CD4-positive, alpha-beta T cell treated with Interleukin-15 for 1 hour (primary cell): Measurements from ENCODE around the gene DLG2.
"Not testable (repeated sequence)": the region's sequence is repeated elsewhere in the genome, so short reads cannot be mapped to it uniquely, and the experiment has no call there.

ENCODE experiments used
- DNase-seq: peaks from one replicate; pipeline ENCODE4 v3.0.0-alpha.2; 2020

DLG2 gene

GRCh38 chr11:84884836-84885235 is 742.3 kb downstream of the DLG2 start:
- DNase-seq = no peak

GRCh38 chr11:84882056-84882455 is 745.1 kb downstream of the DLG2 start:
- DNase-seq = no peak

- no peak for DNase-seq
Measured at GRCh38 chr11:84871116-84871515, 756.0 kb downstream of the DLG2 start.

- DNase-seq = no peak
Measured at GRCh38 chr11:84870486-84870885, 756.7 kb downstream of the DLG2 start.

GRCh38 chr11:84866922-84867321 is 760.2 kb downstream of the DLG2 start:
- DNase-seq = no peak

- DNase-seq = no peak
Measured at GRCh38 chr11:84865791-84866535, 761.2 kb downstream of the DLG2 start.

- DNase-seq = no peak
Measured at GRCh38 chr11:84865257-84865656, 761.9 kb downstream of the DLG2 start.

GRCh38 chr11:84857746-84858145 is 769.4 kb downstream of the DLG2 start:
- no peak for DNase-seq

GRCh38 chr11:84855508-84856245 is 771.5 kb downstream of the DLG2 start:
- no peak for DNase-seq

- DNase-seq = no peak
Measured at GRCh38 chr11:84854498-84854880, 772.7 kb downstream of the DLG2 start.

GRCh38 chr11:84853841-84854497 is 773.2 kb downstream of the DLG2 start:
- DNase-seq = no peak

- DNase-seq = no peak
Measured at GRCh38 chr11:84847842-84848241, 779.3 kb downstream of the DLG2 start.

GRCh38 chr11:84840201-84840600 is 786.9 kb downstream of the DLG2 start:
- not testable (repeated sequence) for DNase-seq

GRCh38 chr11:84837402-84838069 is 789.6 kb downstream of the DLG2 start:
- no peak for DNase-seq

GRCh38 chr11:84836371-84836770 is 790.8 kb downstream of the DLG2 start:
- no peak for DNase-seq

GRCh38 chr11:84833488-84834088 is 793.6 kb downstream of the DLG2 start:
- no peak for DNase-seq

- DNase-seq = no peak
Measured at GRCh38 chr11:84830372-84830771, 796.8 kb downstream of the DLG2 start.

- DNase-seq = no peak
Measured at GRCh38 chr11:84829162-84829561, 798.0 kb downstream of the DLG2 start.

GRCh38 chr11:84828616-84829015 is 798.5 kb downstream of the DLG2 start:
- DNase-seq = no peak

GRCh38 chr11:84825106-84825660 is 802.0 kb downstream of the DLG2 start:
- no peak for DNase-seq

GRCh38 chr11:84824624-84825023 is 802.5 kb downstream of the DLG2 start:
- DNase-seq = no peak

- no peak for DNase-seq
Measured at GRCh38 chr11:84819537-84819936, 807.6 kb downstream of the DLG2 start.

GRCh38 chr11:84819128-84819527 is 808.0 kb downstream of the DLG2 start:
- no peak for DNase-seq
